Measurements from ENCODE around the gene SPRY4. TPM values are rescaled to one million over a fixed set of nuclear protein-coding genes. Genes with fewer than 3 reads are reported as not detected.

The SPRY4 gene
- total RNA-seq, 3 donors from 2014 or later, result 10.7 to 13.8 (median 11.6) TPM

GRCh38 chr5:142323480-142324135 lies 1.2 kb downstream of the SPRY4 start:
- H3K4me1 ChIP-seq (ENCODE audit: low read depth), result peaks cover 48% of the 10 kb centered on the region
- no peaks in the 10 kb centered on the region for H3K36me3 ChIP-seq (ENCODE audit: low read depth)
- intact Hi-C loops (cut with DNase I, micrococcal nuclease), result no loop called here
- no peaks in the 10 kb centered on the region for H3K9me3 ChIP-seq
- DNase-seq (no peak), ATAC-seq (no peak)
- peak overlapping the region; percentile 46 for H3K4me3 ChIP-seq
- no peak for TF ChIP-seq CTCF (IDR thresholded peaks at IDR 0.05)

DNA sequence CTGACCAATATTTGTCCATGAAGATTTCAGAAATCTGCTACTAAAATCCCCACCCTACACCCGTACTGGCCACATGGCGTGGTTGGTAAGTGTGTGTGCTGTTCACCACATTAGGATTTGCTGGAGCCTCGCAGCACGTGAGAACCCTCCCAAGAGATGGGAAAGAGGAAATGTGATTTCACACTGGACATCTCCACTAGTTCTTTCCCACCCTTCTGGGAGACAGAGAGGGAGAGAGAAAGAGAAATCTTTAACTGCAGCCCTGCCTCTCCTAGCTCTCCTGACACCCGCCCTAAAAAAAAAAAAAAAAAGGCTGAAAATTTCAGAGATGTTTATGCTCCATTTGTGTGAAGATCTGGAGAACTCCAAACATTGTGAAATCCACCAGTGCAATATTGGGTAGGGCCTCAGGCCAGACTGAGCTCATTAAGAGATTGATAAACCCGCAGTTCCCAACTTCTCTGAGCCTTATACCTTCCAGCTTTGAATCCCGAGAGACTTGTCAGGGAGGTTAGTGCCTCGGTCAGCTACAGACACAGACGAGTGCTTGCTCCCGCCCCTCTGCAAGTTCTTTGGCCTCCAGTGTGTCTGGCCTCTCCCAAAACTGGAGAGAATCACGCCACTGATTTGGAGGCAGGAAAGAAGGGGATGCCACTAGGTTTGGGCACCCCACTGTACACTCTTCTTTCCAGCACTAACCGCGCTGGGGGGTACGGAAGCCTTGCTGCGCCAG lies 1.9 kb downstream of the SPRY4 start:
- peaks cover 50% of the 10 kb centered on the region for H3K4me1 ChIP-seq (ENCODE audit: low read depth)
- H3K4me3 ChIP-seq, result no peak overlapping the region
- ATAC-seq (no peak), DNase-seq (no peak)
- intact Hi-C loops (cut with DNase I, micrococcal nuclease), result no loop called here
- H3K9me3 ChIP-seq, result no peaks in the 10 kb centered on the region
- H3K36me3 ChIP-seq (ENCODE audit: low read depth), result no peaks in the 10 kb centered on the region
- TF ChIP-seq CTCF (IDR thresholded peaks at IDR 0.05), result no peak

DNA sequence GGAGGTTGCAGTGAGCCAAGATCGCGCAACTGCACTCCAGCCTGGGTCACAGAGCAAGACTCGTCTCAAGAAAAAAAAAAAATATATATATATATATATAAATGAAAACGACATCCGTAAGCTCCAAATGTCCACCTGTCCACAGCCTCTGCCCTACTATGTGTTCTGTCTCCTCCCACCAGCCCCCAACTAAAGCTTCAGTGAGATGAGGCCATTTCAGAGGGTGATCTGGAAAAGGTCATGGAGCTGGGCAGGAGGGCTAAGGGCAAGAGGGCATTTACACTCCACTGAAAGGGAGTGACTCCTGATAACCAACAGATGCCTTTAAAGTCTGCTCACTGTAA lies 2.4 kb downstream of the SPRY4 start:
- intact Hi-C loops (cut with DNase I, micrococcal nuclease), result no loop called here
- Histone ChIP-seq H3K9me3 (no peaks in the 10 kb centered on the region), H3K4me3 (no peak overlapping the region), H3K36me3 (ENCODE audit: low read depth) (no peaks in the 10 kb centered on the region), H3K4me1 (ENCODE audit: low read depth) (peaks cover 50% of the 10 kb centered on the region)
- DNase-seq (no peak), ATAC-seq (no peak)
- TF ChIP-seq CTCF (IDR thresholded peaks at IDR 0.05), result no peak

DNA sequence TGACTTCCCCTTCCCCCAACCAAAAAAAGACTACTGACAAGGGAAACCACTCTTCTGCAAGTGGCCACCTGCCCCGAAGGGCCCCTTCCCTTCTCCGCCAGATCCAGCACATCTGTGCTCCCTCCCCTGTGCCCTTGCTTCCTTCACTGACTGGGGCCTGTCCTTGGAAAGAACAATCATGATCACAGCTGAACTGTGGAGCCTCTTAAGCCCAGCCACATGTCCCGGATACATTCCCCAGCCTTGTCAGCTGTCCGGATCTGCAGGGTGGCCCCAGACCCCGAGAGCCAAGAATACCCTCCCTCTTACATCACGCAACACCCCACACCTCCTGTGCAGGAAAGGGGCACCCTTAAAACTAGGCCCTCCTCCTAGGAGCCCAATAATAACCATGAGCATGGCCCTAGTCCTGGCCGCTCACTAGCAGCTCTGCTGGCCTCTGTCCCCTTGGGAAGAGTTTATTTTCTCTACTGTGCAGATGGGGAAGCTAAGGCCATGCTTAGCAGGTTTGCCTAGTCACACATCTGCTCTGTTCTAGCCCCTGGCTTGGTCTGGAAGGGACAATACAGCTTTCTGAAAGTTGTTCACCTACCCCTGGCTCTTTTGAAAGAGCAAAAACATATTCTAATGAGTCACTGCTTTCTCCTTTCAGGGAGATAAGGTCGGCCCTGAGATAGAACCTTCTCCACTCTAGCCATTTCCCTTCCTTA lies 3.8 kb downstream of the SPRY4 start:
- ATAC-seq, result no peak
- H3K36me3 ChIP-seq (ENCODE audit: low read depth), result no peaks in the 10 kb centered on the region
- no peak for DNase-seq
- intact Hi-C loops (cut with DNase I, micrococcal nuclease), result no loop called here
- H3K4me1 ChIP-seq (ENCODE audit: low read depth), result peaks cover 50% of the 10 kb centered on the region
- H3K4me3 ChIP-seq, result no peak overlapping the region
- H3K9me3 ChIP-seq, result no peaks in the 10 kb centered on the region
- TF ChIP-seq CTCF (IDR thresholded peaks at IDR 0.05), result no peak

- TF ChIP-seq CTCF (IDR thresholded peaks at IDR 0.05), result no peak
- intact Hi-C loops (cut with DNase I, micrococcal nuclease), result no loop called here
- DNase-seq, result no peak
- Histone ChIP-seq H3K4me1 (ENCODE audit: low read depth) (peaks cover 48% of the 10 kb centered on the region), H3K36me3 (ENCODE audit: low read depth) (no peaks in the 10 kb centered on the region), H3K9me3 (no peaks in the 10 kb centered on the region), H3K4me3 (no peak overlapping the region)
- ATAC-seq, result peak; percentile 31
Measured at GRCh38 chr5:142320430-142320738, 4.4 kb downstream of the SPRY4 start.
